ENCODE results near the gene NACC2. TPM values are rescaled to one million over a fixed set of nuclear protein-coding genes. Genes with fewer than 3 reads are reported as not detected.

Gene NACC2
- total and polyA plus RNA-seq, 4 donors, result 4.8 to 17.8 (median 8.8) TPM

DNA sequence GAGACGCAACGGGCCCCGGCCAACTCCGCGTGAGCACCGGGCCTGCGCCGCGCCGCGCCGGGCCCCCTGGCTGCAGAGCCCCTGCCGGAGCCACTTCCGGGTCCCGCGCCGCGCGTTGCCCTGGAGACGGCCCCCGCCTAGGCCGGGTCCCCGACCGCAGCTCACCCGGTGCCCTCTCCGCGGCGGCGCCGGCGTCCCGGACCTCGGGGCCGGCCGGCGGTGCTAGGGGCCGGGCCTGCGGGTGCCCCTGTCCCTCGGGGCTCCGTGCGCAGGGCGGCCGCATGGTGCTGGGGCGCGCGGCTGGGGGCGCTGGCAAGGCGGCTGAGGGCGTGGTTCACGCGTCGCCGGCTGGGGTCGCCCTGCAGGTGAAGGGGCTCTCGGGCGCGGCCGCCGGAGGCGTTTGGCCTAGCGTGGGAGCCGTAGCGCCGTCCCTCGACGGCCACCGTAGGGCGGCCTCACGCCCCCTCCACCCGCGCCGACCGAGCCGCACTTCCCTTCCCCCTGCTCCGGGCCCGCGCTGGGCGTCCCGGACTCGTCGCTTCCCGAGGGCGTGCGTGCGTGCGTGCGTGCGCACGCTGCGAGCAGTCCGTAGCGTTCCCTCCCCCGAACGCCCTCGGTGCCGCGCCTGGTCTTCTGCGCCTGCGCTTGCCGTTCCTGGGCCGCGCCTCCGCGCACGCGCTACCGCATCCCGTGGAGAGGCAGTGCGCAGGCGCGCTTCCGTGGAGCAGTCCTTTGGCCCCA, 23.4 kb upstream of the NACC2 start, which contains the start of gene TMEM250:
Gene TMEM250 (minus strand): TSS at position 556 of the 741 bp plus-strand sequence. CDS start 1,975 bp downstream, outside the sequence.
- peak within 1 kb of the TSS; percentile 50 to 72 for H3K9ac ChIP-seq (ENCODE audit: low read depth in 1 of 2, low read length in 2 of 2)
- TF ChIP-seq GABPA (IDR thresholded peaks at IDR 0.05 in 1 of 2, conservative IDR thresholded peaks at IDR 0.05 in 1 of 2) (peak in 1 of 2 donors; percentile 52), FOXA1 (IDR thresholded peaks at IDR 0.05) (peak; percentile 19), YY1 (IDR thresholded peaks at IDR 0.05) (no peak), HNF4A (conservative IDR thresholded peaks at IDR 0.05) (no peak), NR2F2 (IDR thresholded peaks at IDR 0.05) (no peak), EGR1 (IDR thresholded peaks at IDR 0.05; ENCODE audit: low read depth in 2 of 2) (peak in 1 of 2 donors; percentile 75), SP1 (IDR thresholded peaks at IDR 0.05) (peak; percentile 30), RAD21 (IDR thresholded peaks at IDR 0.05) (peak in 1 of 2 donors; percentile 41)
- TF ChIP-seq, protein P1, sequence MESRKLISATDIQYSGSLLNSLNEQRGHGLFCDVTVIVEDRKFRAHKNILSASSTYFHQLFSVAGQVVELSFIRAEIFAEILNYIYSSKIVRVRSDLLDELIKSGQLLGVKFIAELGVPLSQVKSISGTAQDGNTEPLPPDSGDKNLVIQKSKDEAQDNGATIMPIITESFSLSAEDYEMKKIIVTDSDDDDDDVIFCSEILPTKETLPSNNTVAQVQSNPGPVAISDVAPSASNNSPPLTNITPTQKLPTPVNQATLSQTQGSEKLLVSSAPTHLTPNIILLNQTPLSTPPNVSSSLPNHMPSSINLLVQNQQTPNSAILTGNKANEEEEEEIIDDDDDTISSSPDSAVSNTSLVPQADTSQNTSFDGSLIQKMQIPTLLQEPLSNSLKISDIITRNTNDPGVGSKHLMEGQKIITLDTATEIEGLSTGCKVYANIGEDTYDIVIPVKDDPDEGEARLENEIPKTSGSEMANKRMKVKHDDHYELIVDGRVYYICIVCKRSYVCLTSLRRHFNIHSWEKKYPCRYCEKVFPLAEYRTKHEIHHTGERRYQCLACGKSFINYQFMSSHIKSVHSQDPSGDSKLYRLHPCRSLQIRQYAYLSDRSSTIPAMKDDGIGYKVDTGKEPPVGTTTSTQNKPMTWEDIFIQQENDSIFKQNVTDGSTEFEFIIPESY (IDR thresholded peaks at IDR 0.05), result no peak
- TF ChIP-seq, protein P2, sequence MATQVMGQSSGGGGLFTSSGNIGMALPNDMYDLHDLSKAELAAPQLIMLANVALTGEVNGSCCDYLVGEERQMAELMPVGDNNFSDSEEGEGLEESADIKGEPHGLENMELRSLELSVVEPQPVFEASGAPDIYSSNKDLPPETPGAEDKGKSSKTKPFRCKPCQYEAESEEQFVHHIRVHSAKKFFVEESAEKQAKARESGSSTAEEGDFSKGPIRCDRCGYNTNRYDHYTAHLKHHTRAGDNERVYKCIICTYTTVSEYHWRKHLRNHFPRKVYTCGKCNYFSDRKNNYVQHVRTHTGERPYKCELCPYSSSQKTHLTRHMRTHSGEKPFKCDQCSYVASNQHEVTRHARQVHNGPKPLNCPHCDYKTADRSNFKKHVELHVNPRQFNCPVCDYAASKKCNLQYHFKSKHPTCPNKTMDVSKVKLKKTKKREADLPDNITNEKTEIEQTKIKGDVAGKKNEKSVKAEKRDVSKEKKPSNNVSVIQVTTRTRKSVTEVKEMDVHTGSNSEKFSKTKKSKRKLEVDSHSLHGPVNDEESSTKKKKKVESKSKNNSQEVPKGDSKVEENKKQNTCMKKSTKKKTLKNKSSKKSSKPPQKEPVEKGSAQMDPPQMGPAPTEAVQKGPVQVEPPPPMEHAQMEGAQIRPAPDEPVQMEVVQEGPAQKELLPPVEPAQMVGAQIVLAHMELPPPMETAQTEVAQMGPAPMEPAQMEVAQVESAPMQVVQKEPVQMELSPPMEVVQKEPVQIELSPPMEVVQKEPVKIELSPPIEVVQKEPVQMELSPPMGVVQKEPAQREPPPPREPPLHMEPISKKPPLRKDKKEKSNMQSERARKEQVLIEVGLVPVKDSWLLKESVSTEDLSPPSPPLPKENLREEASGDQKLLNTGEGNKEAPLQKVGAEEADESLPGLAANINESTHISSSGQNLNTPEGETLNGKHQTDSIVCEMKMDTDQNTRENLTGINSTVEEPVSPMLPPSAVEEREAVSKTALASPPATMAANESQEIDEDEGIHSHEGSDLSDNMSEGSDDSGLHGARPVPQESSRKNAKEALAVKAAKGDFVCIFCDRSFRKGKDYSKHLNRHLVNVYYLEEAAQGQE (IDR thresholded peaks at IDR 0.05), result peak; percentile 12
- TF ChIP-seq, protein P3, sequence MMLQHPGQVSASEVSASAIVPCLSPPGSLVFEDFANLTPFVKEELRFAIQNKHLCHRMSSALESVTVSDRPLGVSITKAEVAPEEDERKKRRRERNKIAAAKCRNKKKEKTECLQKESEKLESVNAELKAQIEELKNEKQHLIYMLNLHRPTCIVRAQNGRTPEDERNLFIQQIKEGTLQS (IDR thresholded peaks at IDR 0.05), result no peak
- TF ChIP-seq, protein P4, sequence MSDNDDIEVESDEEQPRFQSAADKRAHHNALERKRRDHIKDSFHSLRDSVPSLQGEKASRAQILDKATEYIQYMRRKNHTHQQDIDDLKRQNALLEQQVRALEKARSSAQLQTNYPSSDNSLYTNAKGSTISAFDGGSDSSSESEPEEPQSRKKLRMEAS (IDR thresholded peaks at IDR 0.05), result no peak
- TF ChIP-seq, protein P5, sequence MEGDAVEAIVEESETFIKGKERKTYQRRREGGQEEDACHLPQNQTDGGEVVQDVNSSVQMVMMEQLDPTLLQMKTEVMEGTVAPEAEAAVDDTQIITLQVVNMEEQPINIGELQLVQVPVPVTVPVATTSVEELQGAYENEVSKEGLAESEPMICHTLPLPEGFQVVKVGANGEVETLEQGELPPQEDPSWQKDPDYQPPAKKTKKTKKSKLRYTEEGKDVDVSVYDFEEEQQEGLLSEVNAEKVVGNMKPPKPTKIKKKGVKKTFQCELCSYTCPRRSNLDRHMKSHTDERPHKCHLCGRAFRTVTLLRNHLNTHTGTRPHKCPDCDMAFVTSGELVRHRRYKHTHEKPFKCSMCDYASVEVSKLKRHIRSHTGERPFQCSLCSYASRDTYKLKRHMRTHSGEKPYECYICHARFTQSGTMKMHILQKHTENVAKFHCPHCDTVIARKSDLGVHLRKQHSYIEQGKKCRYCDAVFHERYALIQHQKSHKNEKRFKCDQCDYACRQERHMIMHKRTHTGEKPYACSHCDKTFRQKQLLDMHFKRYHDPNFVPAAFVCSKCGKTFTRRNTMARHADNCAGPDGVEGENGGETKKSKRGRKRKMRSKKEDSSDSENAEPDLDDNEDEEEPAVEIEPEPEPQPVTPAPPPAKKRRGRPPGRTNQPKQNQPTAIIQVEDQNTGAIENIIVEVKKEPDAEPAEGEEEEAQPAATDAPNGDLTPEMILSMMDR (IDR thresholded peaks at IDR 0.05; ENCODE audit: low read depth, low read length, missing input control), result peak; percentile 0
- WGBS, result under 1% methylated on average over 112 of the region's 112 CpGs
- peak within 1 kb of the TSS; percentile 71 to 95 for H3K27ac ChIP-seq (ENCODE audit: low read depth in 1 of 2, low read length in 2 of 2)
- peaks cover 0 to 5% (median 3%) of the 10 kb centered on the region in 4 donors for H3K36me3 ChIP-seq (ENCODE audit: control insufficient read depth in 4 of 4, insufficient read depth in 3 of 4, low read depth in 1 of 4, low read length in 3 of 4)
- no peaks in the 10 kb centered on the region for H3K9me3 ChIP-seq (ENCODE audit: control insufficient read depth in 4 of 4, low read length in 3 of 4)
- no peaks in the 10 kb centered on the region for H3K27me3 ChIP-seq (ENCODE audit: control insufficient read depth in 4 of 4, insufficient read depth in 4 of 4, low read length in 3 of 4)
- peaks cover 10 to 37% (median 27%) of the 10 kb centered on the region in 4 donors for H3K4me1 ChIP-seq (ENCODE audit: control insufficient read depth in 4 of 4, insufficient read depth in 4 of 4, low read length in 3 of 4)
- DNase-seq (ENCODE audit: low spot score), result peak; percentile 96
- peak within 1 kb of the TSS; percentile 63 to 93 (median 65) for H3K4me3 ChIP-seq (ENCODE audit: low read depth in 1 of 3, low read length in 3 of 3)

All from liver (tissue), 9 donors.